NK-92 (cell line): ENCODE data around the gene HOXD3.

Source experiments
- DNase-seq: peaks from one replicate; lab custom pipeline; 2025; ENCODE audit not compliant: unreplicated experiment; lab: John Stamatoyannopoulos, UW

Gene HOXD3

DNA sequence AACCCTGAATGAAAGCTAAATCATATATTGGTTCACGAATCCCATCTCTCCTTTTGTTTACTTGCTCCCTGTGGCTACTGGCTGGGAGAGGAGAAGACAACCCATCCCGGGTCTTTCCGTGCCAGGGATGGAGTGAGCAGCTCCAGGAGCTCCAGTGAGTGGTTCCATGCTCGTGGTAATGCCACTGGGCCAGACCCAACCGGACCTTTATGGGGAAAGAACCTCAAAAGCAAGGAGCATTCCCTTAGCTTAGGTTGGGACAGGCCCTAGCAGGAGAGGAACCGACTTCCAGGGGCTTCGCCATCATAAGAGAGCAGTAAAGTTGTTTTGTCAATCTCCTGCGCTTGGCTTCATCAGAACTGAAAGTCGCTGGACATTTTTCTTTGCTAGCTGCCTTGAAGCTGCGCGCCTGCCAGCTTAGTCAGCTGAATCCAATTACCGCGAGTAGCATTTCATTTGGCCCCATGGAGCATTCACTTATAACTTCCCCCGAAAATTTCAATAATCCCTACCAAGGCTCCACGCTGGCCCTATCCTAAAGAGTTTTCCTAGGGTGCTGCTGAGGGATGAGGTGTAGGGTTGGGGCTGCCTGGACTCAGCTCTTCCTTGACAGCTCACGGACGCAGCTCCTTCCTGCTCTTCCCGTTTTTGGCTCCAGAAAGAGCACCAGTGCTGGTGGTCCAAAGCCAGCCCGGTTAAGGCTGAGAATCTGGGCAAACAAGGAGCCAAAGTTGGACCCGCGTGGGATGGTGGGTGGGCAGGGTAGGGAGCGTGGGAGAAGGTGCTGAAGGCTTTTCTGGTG, 4.9 kb downstream of the HOXD3 start:
- DNase-seq = no peak

DNA sequence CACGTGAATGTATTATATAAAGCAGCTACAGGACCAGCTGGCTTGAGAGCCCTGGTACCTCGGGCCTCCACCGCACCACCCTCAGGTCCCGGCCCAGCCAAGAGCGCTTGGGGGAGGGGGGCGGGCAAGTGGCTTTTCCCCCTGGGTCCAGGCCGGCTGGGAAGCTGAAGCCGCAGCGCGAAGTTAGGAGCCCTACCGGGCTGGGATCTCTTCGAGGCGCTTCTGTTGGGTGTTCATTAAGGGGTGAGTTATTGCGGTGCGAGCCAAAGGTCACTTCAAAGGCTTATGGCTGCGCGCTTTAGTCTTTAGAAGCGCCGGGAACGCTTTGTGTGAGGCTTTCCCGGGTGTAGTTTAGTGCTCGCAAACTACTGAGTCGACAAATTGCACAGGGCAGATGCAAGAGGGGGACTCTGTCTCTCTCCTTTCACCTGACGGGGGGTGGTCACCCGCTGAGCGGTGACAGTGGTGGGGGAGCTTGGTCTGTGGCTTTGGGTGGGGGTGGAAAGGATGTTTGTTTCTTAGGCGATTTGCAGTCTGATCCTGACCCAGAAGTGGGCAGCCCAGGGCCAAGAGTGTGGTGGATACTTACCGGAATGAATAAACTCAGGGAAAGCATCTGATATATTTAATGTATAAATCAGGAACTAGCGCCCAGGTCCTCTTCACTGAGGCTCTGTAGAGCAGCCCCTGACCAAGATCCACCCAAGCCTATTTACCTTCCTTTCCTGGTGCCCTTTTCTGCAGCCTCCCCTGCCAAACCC, 6.0 kb downstream of the HOXD3 start:
- DNase-seq = no peak

DNA sequence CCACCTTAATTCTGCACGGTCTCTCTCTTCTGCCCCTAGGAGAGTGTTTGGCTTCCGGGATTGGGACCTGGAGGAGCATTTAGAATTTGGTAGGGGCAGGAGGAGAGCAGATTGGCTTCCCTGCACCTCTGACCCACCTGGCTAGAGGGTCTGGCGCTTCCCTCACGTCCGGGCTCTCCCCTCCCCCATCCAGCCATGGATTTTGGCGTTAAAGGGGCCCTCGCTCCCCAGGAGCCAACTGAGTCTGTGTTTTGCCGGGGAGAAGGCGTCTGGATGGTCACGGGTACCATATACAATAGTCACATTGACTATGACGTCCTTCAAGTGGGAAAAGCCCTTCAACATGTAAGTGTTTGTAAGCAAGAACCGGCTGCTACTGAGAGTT, 6.6 kb downstream of the HOXD3 start:
- DNase-seq = no peak

- DNase-seq = no peak
Observed at GRCh38 chr2:176164201-176164600, 7.1 kb downstream of the HOXD3 start.

GRCh38 chr2:176164611-176165369, 7.7 kb downstream of the HOXD3 start:
- no peak for DNase-seq

DNA sequence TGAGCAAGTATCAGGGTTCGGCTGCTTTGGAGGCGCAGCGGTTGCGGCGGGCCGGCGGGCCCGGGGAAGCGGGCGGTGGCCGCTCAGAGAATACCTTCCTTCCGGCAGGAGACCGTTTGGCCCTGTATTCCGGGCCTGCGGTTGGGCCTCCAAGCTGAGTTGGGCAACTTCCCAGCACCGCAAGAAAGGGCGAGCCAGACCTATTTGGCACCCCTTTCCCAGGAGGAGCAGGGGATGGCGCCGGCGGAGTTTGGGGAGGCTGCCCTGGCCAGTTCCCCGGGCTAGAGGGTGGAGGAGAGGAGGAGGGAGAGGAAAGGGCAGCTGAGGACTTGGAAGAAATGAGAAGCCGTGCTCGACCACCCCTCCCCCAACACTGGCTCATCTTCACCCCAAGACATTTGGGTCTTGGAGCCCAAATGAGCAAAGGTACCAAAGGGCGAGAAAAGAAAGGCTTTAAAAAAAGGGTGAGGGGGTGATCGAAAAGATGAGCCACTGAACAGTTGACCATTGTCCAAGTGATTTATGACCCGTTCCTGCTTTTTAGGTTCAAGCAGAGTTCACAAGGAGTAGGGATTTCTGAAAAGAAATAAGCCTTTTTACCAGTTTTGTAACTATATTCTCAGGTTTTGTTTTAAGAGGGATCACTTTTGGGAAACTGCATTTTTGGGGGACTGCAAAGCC, 8.4 kb downstream of the HOXD3 start:
- no peak for DNase-seq

DNA sequence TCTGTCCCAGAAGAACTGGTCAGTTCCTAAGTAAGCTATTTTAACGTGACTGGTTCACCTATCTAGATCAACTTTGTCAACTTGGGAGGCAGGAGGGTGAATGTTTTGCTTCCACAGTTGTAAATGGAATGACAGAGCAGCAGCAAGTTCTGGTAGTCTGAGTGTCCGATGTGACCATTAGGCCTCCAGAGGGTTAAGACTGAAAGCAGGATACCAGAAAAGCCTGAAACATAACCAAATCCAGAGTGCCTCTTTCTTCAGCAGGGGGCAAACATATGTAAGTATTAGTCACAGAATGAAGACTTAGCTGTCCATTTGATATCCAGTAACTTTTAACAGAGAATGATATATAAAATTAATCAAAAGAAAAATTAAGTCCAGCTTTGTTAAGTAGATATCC, 9.2 kb downstream of the HOXD3 start:
- DNase-seq = no peak

DNA sequence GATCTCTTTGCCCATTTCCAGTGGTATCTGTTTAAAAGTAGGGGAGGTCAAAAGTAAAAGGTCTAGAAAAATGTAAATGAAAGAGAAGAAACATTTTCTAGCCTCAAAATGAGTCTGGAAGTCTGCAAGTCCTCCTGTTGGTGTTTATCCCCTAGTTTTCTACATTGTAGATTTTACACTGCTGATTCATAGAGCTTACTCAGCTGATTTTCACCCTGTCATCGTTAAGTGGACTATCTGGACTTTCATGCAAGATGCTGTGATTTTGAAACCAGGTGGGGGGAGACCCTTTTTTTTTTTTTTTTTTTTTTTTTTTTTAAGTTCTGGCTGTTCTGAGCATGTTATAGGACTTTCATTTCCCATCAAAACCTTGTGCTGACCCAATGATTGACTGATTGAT, 10.3 kb downstream of the HOXD3 start:
- DNase-seq = no peak

- DNase-seq = no peak
Observed at GRCh38 chr2:176169181-176169580, 12.1 kb downstream of the HOXD3 start.

- no peak for DNase-seq
Observed at GRCh38 chr2:176169711-176170110, 12.6 kb downstream of the HOXD3 start.

DNA sequence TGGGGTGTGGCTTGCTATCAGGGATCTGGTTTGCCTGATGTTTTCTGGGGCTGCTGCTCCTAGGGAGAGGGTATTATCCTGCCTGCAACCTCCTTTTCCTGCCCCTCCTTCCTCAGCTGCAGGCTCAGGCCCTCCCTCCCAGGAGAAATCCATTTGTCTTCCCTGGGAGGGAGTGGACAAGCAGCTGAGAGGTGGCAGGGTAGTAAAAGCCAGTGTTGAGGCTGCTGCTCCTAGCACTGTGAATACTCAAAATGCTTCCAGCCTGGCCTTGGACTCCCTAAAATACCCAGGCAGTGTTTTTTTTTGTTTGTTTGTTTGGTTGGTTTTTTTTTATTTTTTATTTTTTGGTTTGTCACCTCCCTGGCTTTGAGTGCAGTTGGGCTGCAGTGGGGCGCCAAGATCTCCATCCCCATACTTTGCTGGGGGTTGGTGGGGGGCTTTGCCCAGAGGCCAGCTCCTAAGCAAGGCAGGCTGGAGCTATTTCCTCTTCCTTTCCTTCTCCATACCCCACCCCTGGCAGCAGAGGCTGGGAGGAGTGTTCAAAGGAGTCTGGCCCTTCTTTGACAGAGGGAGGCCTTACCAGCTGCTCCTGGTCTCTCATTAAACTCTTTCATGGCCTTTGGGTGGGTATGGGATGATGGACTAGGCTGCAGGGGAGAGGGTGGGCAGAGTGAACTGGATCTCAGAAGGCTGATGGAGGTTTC, 13.6 kb downstream of the HOXD3 start:
- no peak for DNase-seq

DNA sequence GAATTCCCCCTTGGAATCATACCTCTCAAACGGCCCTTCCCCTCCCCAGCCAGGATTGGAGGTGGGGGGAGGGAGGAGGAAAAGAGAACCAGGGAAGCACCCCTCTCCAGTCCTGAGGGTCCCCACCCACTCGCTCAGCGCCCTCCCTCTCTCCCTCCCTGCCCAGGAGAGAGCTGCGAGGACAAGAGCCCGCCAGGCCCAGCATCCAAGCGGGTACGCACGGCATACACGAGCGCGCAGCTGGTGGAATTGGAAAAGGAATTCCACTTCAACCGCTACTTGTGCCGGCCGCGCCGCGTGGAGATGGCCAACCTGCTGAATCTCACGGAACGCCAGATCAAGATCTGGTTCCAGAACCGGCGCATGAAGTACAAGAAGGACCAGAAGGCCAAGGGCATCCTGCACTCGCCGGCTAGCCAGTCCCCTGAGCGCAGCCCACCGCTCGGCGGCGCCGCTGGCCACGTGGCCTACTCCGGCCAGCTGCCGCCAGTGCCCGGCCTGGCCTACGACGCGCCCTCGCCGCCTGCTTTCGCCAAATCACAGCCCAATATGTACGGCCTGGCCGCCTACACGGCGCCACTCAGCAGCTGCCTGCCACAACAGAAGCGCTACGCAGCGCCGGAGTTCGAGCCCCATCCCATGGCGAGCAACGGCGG, 14.4 kb downstream of the HOXD3 start:
- DNase-seq = no peak

- DNase-seq = no peak
Observed at GRCh38 chr2:176172007-176172894, 15.1 kb downstream of the HOXD3 start.

DNA sequence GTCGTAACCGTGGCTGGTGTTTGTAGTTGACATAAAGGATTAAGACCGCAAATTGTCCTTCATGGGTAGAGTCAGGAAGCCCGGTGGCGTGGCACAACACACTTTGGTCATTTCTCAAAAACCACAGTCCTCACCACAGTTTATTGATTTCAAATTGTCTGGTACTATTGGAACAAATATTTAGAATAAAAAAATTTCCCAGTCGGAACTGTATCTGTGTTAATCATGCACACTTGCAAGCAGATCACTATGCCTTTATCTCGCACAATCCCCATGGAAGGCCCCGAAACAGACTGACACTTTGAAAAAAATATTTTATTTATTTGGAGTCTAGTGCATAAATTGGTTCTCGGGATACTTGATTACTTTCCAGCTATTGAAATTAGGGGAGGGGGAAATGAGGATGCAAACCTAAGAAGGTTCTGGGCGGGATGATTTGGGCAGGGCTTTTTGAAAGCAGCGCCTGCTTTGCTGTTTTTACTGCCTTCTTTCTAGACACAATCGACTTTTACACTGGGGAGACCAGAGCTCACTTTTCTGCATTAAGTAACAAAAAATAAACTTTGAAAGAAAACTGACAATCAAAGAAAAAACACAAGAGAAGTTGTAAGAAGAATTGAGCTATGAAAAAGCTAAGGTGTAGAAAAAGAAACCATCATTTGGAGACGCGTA, 15.9 kb downstream of the HOXD3 start:
- DNase-seq = no peak

DNA sequence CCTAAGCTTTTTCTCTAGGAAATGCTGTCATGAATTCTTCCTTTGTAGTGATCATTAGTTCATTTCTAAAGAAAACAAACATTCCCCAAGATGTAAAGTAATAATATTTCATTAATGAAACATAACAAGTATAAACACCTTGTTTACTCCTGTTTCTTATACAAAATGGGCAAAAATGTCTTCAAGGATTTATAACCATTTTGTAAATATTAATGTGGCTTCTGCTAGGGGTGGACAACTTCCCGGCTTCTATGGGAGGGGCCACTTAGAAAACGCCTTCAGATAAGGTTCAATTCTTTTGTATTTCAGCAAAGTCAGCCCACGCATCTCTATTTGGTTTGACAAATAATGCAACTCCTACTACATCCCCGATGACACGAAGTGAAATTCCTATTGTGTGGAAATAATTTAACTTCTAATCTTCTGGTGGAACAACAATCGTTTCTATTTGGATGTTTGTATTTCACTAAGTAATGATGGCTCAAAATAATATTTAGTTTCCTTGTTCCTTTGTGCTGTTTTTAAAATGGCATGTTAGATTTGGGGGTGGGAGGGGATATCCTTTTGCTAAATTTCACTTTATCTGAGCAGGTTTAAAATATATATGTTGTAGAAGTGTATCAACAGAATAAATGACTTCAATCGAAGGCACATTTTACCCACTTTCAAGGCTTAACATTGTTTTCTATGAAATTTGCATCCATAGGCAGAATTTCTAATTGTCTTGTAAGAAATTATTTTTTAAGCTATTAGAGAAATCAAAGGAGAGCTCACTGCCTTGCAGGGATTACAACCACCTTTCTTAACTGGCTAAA, 16.7 kb downstream of the HOXD3 start:
- DNase-seq = no peak

- DNase-seq = no peak
Observed at GRCh38 chr2:176174382-176174823, 17.3 kb downstream of the HOXD3 start.

- no peak for DNase-seq
Observed at GRCh38 chr2:176174824-176175708, 18.0 kb downstream of the HOXD3 start.
